Chondrocyte (in vitro differentiated cells): ENCODE measurements around the gene TMEM244. TPM values are rescaled to one million over a fixed set of nuclear protein-coding genes. Genes with fewer than 3 reads are reported as not detected.

ENCODE experiments used
- DNase-seq: peaks from one replicate; pipeline ENCODE4 v3.0.0; 2021; ENCODE audit warnings: mixed read lengths, low spot score
- H3K27ac Mint-ChIP-seq: one replicate; pipeline ENCODE4 v1.8.0; 2021; ENCODE audit warnings: mild to moderate bottlenecking, moderate library complexity, mixed read lengths; ENCODE audit not compliant: unreplicated experiment
- H3K27me3 Mint-ChIP-seq: 2 replicates; pipeline ENCODE4 v1.8.0; 2021; ENCODE audit warnings: low read depth, mixed read lengths
- H3K36me3 Mint-ChIP-seq: 2 replicates; pipeline ENCODE4 v1.8.0; 2021; ENCODE audit warnings: low read depth, mixed read lengths
- H3K4me1 Mint-ChIP-seq: 2 replicates; pipeline ENCODE4 v1.8.0; 2021; ENCODE audit warnings: low read depth, mild to moderate bottlenecking, mixed read lengths
- H3K4me3 Mint-ChIP-seq: one replicate; pipeline ENCODE4 v1.8.0; 2021; ENCODE audit warnings: mild to moderate bottlenecking, moderate library complexity, mixed read lengths; ENCODE audit not compliant: unreplicated experiment
- H3K9me3 Mint-ChIP-seq: 2 replicates; pipeline ENCODE4 v1.8.0; 2021; ENCODE audit warnings: low read depth, mixed read lengths
- total RNA-seq: library from RNA; stranded (reverse); gene quantifications from 3 replicates; pipeline ENCODE4 v1.2.1, GENCODE V29; 2021
- TF ChIP-seq, protein P1 (sequence below): fragments of 200-600 bp; sonication (generic); IDR thresholded peaks from 2 replicates; pipeline ENCODE4 v1.5.0; 2021; ENCODE audit warnings: antibody characterized with exemption, mild to moderate bottlenecking, moderate library complexity

The TMEM244 gene
- total RNA-seq, 1 donor from 2014 or later = not detected

DNA sequence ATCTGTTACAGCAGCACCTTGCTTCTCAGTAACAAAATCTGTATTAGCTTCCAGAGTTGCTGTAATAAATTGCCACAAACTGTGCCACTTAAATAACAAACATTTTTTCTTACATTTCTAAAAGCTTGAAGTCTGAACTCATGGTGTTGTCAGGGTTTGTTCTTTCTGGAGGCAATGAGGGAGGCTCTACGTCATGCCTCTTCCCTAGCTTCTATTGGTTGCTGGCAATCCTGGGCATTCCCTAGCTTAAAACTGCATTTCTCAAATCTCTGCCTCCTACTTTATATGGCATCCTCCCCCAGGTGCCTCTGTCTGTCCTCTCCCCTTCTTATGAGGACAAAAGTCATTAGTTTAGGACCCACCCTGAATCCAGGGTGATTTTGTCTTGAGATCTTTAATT is 41.6 kb upstream of the TMEM244 start:
- peaks cover 4% of the 10 kb centered on the region for H3K36me3 Mint-ChIP-seq
- no peak overlapping the region for H3K4me3 Mint-ChIP-seq
- H3K27me3 Mint-ChIP-seq = no peaks in the 10 kb centered on the region
- no peak for DNase-seq
- peak overlapping the region; percentile 52 for H3K27ac Mint-ChIP-seq
- peaks cover 14% of the 10 kb centered on the region for H3K4me1 Mint-ChIP-seq
- TF ChIP-seq, protein P1, sequence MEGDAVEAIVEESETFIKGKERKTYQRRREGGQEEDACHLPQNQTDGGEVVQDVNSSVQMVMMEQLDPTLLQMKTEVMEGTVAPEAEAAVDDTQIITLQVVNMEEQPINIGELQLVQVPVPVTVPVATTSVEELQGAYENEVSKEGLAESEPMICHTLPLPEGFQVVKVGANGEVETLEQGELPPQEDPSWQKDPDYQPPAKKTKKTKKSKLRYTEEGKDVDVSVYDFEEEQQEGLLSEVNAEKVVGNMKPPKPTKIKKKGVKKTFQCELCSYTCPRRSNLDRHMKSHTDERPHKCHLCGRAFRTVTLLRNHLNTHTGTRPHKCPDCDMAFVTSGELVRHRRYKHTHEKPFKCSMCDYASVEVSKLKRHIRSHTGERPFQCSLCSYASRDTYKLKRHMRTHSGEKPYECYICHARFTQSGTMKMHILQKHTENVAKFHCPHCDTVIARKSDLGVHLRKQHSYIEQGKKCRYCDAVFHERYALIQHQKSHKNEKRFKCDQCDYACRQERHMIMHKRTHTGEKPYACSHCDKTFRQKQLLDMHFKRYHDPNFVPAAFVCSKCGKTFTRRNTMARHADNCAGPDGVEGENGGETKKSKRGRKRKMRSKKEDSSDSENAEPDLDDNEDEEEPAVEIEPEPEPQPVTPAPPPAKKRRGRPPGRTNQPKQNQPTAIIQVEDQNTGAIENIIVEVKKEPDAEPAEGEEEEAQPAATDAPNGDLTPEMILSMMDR = no peak
- H3K9me3 Mint-ChIP-seq = peaks cover 6% of the 10 kb centered on the region

DNA sequence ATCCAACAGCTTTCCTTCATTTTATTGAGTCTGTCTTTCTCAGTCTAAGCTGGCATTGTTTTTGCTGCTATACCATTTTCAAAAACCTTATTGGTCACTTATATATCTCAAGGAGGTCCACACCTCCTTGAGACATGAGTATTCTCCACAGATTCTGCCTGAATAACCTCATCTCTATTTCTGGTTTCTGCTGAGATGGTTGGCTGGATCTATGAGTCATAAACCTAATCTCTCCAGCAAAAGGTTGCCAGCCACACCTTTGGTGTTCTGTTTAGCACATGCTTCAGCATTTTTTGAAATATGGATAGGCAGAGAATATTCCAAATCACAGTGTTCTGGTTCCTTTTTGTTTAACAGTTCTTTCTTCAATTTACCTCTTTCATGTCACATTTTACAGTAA is 40.8 kb upstream of the TMEM244 start:
- Mint-ChIP-seq H3K27ac (no peak overlapping the region), H3K36me3 (peaks cover 4% of the 10 kb centered on the region), H3K4me3 (no peak overlapping the region), H3K27me3 (no peaks in the 10 kb centered on the region), H3K9me3 (peaks cover 6% of the 10 kb centered on the region), H3K4me1 (peaks cover 14% of the 10 kb centered on the region)
- DNase-seq = no peak
- TF ChIP-seq, protein P1 = no peak

DNA sequence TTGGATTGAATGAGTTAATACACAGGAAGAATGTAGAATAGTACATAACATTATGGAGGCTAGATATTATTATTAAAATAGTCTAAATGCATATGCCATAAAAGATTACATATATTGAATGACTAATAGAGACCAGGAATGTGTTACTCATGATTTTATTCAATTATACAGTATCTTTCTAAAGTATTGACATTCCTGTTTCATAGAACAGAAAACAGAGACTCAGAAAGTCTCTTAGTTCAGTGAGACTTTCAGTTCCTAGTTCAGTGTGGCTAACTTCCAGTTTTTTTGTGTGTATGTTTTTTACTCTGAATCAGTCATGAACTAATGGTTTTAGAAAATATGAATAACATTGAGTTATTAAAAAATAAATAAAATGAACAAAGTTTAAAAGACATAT is 34.6 kb upstream of the TMEM244 start:
- Mint-ChIP-seq H3K4me3 (no peak overlapping the region), H3K9me3 (no peaks in the 10 kb centered on the region), H3K4me1 (peaks cover 12% of the 10 kb centered on the region), H3K36me3 (no peaks in the 10 kb centered on the region), H3K27me3 (no peaks in the 10 kb centered on the region), H3K27ac (no peak overlapping the region)
- DNase-seq = no peak
- TF ChIP-seq, protein P1 = no peak

DNA sequence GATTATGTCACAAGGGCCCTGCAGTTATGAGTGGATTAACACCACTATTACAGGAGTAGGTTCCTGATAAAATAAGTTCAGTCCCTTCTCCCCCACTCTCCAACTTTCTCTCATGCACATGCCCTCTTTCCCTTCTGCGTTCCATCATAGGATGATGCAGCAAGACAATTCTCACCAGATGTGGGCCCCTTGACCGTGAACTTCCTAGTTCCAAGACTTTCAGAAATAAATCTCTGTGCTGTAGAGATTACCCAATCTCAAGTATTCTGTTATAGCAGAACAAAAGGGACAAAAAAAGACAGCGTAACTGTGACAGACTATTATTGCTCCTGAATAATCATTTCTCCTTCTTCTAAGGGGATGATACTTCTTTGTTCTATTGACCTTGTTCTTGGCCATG is 33.8 kb upstream of the TMEM244 start:
- H3K36me3 Mint-ChIP-seq = no peaks in the 10 kb centered on the region
- no peak for DNase-seq
- no peaks in the 10 kb centered on the region for H3K27me3 Mint-ChIP-seq
- no peak overlapping the region for H3K27ac Mint-ChIP-seq
- TF ChIP-seq, protein P1 = no peak
- no peaks in the 10 kb centered on the region for H3K9me3 Mint-ChIP-seq
- H3K4me1 Mint-ChIP-seq = peaks cover 18% of the 10 kb centered on the region
- H3K4me3 Mint-ChIP-seq = no peak overlapping the region

DNA sequence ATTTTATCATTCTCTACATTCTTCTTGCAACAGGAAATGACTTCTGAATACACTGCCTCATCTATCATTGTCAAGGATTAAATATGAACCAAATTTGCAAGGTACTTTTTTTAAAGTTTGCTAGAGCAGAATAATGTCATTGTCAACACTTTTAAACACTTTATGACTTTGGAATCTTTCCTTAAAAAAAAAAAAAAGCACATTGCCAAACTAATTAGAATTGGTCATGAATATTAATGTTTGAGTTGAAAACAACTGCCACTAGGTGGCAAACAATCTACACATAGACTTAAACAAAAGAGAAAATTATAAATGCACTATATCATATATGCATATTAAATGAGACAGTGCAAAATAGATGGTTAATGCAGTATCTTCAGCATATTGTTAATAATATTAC is 32.5 kb upstream of the TMEM244 start:
- peaks cover 18% of the 10 kb centered on the region for H3K4me1 Mint-ChIP-seq
- TF ChIP-seq, protein P1 = peak; percentile 82
- DNase-seq = no peak
- H3K36me3 Mint-ChIP-seq = no peaks in the 10 kb centered on the region
- H3K27me3 Mint-ChIP-seq = no peaks in the 10 kb centered on the region
- H3K9me3 Mint-ChIP-seq = no peaks in the 10 kb centered on the region
- no peak overlapping the region for H3K4me3 Mint-ChIP-seq
- no peak overlapping the region for H3K27ac Mint-ChIP-seq
